ENCODE data around the gene SPO11. TPM values are rescaled to one million over a fixed set of nuclear protein-coding genes. Genes with fewer than 3 reads are reported as not detected.

SPO11 gene
- total and polyA plus RNA-seq, 2 of the 13 experiments (the other 11 are each of a cell fraction or from before 2014, with no cell fraction given): not detected

- no peak for TF ChIP-seq POGK (CRISPR knock-in tag; conservative IDR thresholded peaks at IDR 0.05)
- no peak for TF ChIP-seq ZNF335 (CRISPR knock-in tag; IDR thresholded peaks at IDR 0.05)
- peak; percentile 39; the same call in 1 of the 2 replicates for TF ChIP-seq SUZ12 (IDR thresholded peaks at IDR 0.05; ENCODE audit: low read depth, low read length)
- TF ChIP-seq, protein P1, sequence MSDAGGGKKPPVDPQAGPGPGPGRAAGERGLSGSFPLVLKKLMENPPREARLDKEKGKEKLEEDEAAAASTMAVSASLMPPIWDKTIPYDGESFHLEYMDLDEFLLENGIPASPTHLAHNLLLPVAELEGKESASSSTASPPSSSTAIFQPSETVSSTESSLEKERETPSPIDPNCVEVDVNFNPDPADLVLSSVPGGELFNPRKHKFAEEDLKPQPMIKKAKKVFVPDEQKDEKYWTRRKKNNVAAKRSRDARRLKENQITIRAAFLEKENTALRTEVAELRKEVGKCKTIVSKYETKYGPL (CRISPR knock-in tag; IDR thresholded peaks at IDR 0.05): no peak
- TF ChIP-seq FOSL2 (CRISPR knock-in tag; IDR thresholded peaks at IDR 0.05): peak; percentile 16; the same call in 1 of the 2 replicates
- peak; percentile 71; the same call in 1 of the 2 replicates for TF ChIP-seq ZNF501 (CRISPR knock-in tag; IDR thresholded peaks at IDR 0.05)
- TF ChIP-seq ISL2 (CRISPR knock-in tag; IDR thresholded peaks at IDR 0.05): 0 out of 2 replicates have a peak, but pooled peaks have one; percentile 27
- TF ChIP-seq HNF4A (CRISPR knock-in tag; IDR thresholded peaks at IDR 0.05): no peak
- no peak for TF ChIP-seq LCORL (IDR thresholded peaks at IDR 0.05)
- 0 out of 2 replicates have a peak, but pooled peaks have one; percentile 20 for TF ChIP-seq LCORL (CRISPR knock-in tag; IDR thresholded peaks at IDR 0.05)
- TF ChIP-seq CHD4 (IDR thresholded peaks at IDR 0.05; ENCODE audit: borderline replicate concordance, low read length): no peak
- TF ChIP-seq FOXP1 (IDR thresholded peaks at IDR 0.05): no peak
- no peak for TF ChIP-seq FOXP1 (CRISPR knock-in tag; IDR thresholded peaks at IDR 0.05)
- TF ChIP-seq ZFP1 (CRISPR knock-in tag; IDR thresholded peaks at IDR 0.05): no peak
- no peak for TF ChIP-seq ZNF562 (CRISPR knock-in tag; IDR thresholded peaks at IDR 0.05; ENCODE audit: borderline replicate concordance)
- TF ChIP-seq PHB2 (IDR thresholded peaks at IDR 0.05; ENCODE audit: partially characterized antibody): no peak
- TF ChIP-seq ZNF788 (CRISPR knock-in tag; IDR thresholded peaks at IDR 0.05; ENCODE audit: borderline replicate concordance): peak; percentile 25; the same call in 1 of the 2 replicates
- TF ChIP-seq ZNF839 (CRISPR knock-in tag; IDR thresholded peaks at IDR 0.05; ENCODE audit: borderline replicate concordance): peak; percentile 63; the same call in 1 of the 2 replicates
- TF ChIP-seq, protein P2, sequence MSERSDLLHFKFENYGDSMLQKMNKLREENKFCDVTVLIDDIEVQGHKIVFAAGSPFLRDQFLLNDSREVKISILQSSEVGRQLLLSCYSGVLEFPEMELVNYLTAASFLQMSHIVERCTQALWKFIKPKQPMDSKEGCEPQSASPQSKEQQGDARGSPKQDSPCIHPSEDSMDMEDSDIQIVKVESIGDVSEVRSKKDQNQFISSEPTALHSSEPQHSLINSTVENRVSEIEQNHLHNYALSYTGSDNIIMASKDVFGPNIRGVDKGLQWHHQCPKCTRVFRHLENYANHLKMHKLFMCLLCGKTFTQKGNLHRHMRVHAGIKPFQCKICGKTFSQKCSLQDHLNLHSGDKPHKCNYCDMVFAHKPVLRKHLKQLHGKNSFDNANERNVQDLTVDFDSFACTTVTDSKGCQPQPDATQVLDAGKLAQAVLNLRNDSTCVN (CRISPR knock-in tag; IDR thresholded peaks at IDR 0.05; ENCODE audit: borderline replicate concordance): no peak
- TF ChIP-seq HES4 (CRISPR knock-in tag; IDR thresholded peaks at IDR 0.05; ENCODE audit: borderline replicate concordance): no peak
- no peak for TF ChIP-seq ZNF616 (CRISPR knock-in tag; IDR thresholded peaks at IDR 0.05; ENCODE audit: low read depth)
- TF ChIP-seq NR2F1 (CRISPR knock-in tag; IDR thresholded peaks at IDR 0.05): no peak
- TF ChIP-seq, protein P3, sequence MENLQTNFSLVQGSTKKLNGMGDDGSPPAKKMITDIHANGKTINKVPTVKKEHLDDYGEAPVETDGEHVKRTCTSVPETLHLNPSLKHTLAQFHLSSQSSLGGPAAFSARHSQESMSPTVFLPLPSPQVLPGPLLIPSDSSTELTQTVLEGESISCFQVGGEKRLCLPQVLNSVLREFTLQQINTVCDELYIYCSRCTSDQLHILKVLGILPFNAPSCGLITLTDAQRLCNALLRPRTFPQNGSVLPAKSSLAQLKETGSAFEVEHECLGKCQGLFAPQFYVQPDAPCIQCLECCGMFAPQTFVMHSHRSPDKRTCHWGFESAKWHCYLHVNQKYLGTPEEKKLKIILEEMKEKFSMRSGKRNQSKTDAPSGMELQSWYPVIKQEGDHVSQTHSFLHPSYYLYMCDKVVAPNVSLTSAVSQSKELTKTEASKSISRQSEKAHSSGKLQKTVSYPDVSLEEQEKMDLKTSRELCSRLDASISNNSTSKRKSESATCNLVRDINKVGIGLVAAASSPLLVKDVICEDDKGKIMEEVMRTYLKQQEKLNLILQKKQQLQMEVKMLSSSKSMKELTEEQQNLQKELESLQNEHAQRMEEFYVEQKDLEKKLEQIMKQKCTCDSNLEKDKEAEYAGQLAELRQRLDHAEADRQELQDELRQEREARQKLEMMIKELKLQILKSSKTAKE (CRISPR knock-in tag; IDR thresholded peaks at IDR 0.05; ENCODE audit: borderline replicate concordance): no peak
- peak; percentile 70; the same call in 1 of the 2 replicates for TF ChIP-seq ZNF160 (CRISPR knock-in tag; IDR thresholded peaks at IDR 0.05)
These were observed 61.2 kb downstream of the SPO11 start, which contains the start of gene RBM38 (continued) for GRCh38 chr20:57390604-57391438.
